ENCODE measurements around the gene NME4. TPM values are rescaled to one million over a fixed set of nuclear protein-coding genes. Genes with fewer than 3 reads are reported as not detected.
"Not testable (repeated sequence)": the region's sequence is repeated elsewhere in the genome, so short reads cannot be mapped to it uniquely, and the experiment has no call there.

NME4 gene
- total and polyA plus RNA-seq, 2 donors from 2014 or later: 56.6 to 100 TPM

DNA sequence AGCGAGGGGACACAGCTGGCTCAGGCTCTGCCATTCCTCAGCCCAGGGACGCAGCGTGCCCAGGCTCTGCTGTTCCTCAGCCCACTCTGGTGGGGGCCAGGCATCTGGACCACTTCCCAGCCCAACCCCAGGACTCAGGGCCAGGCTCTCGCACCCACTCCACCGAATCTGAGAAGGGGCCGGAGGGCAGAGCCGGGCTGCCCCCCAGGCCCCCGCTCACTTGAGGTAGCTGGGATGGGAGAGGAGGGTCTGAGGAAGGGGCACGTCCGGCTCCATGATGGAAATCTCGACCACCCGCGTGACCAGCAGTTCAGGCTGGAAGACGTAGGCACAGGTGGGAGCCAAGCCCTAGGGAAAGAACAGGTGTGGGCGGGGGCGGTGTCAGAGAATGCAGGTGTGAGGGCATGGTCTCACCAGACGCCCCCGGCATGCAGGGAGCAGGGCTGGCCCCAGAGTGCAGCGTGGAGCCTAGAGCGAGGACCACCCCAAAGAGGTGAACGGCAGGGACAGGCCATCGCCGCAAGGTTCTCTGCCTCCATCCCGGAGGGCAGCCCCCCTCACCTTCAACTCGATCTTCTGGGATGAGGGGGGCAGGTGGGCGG is 20.1 kb upstream of the NME4 start:
- TF ChIP-seq, protein P1, sequence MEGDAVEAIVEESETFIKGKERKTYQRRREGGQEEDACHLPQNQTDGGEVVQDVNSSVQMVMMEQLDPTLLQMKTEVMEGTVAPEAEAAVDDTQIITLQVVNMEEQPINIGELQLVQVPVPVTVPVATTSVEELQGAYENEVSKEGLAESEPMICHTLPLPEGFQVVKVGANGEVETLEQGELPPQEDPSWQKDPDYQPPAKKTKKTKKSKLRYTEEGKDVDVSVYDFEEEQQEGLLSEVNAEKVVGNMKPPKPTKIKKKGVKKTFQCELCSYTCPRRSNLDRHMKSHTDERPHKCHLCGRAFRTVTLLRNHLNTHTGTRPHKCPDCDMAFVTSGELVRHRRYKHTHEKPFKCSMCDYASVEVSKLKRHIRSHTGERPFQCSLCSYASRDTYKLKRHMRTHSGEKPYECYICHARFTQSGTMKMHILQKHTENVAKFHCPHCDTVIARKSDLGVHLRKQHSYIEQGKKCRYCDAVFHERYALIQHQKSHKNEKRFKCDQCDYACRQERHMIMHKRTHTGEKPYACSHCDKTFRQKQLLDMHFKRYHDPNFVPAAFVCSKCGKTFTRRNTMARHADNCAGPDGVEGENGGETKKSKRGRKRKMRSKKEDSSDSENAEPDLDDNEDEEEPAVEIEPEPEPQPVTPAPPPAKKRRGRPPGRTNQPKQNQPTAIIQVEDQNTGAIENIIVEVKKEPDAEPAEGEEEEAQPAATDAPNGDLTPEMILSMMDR (IDR thresholded peaks at IDR 0.05; ENCODE audit: borderline replicate concordance, extremely low read depth, insufficient read depth): no peak
- peaks cover 0 to 10% (median 3%) of the 10 kb centered on the region in 3 donors for H3K36me3 ChIP-seq (ENCODE audit: control insufficient read depth in 2 of 3, insufficient read depth in 3 of 3, low read length in 3 of 3)
- intact Hi-C loops (cut with DNase I): no loop called here

DNA sequence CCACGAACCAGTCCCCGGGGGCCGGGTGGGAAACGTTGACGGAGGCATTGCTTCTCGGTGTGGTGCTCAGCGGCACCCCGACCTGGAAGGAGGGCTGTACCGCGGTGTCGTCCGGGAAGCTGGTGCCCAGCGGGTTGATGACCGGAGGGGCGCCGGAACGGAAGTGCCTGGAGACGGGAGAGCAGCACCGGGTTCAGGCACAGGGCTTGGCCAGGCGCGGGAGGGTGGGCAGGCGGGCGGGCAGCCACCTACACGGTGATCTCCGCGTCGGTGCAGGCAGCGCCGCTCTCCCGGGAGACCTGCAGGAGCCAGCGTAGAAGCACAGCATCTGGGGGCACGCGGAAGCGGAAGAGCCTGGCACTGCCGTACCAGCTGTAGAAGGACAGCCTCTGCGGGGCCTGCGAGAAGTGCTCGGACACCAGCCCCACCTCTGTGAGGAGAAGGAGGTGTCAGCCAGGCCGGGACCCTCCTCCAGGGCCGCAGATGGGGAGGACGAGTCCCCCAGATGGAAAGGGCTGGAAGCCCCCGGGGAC is 19.5 kb upstream of the NME4 start:
- Histone ChIP-seq H3K4me3 (ENCODE audit: low read length in 3 of 3) (no peak overlapping the region), H3K36me3 (ENCODE audit: control insufficient read depth in 2 of 3, insufficient read depth in 3 of 3, low read length in 3 of 3) (peaks cover 0 to 8% (median 3%) of the 10 kb centered on the region in 3 donors), H3K9me3 (ENCODE audit: control insufficient read depth in 2 of 3, insufficient read depth in 1 of 3, low read length in 3 of 3) (no peaks in the 10 kb centered on the region), H3K4me1 (ENCODE audit: control insufficient read depth in 2 of 3, insufficient read depth in 2 of 3, low read depth in 1 of 3, low read length in 3 of 3) (peaks cover 0 to 20% (median 0%) of the 10 kb centered on the region in 3 donors), H3K27me3 (ENCODE audit: control insufficient read depth, insufficient read depth, low read length) (no peaks in the 10 kb centered on the region), H3K9ac (ENCODE audit: low read length in 3 of 3) (no peak overlapping the region), H3K27ac (ENCODE audit: low read depth in 2 of 2, low read length in 2 of 2) (no peak overlapping the region)
- FAIRE-seq (no peak), DNase-seq (peak in 1 of 5 donors; percentile 75)
- TF ChIP-seq, protein P1 (IDR thresholded peaks at IDR 0.05; ENCODE audit: borderline replicate concordance, extremely low read depth, insufficient read depth): no peak
- intact Hi-C loops (cut with DNase I): no loop called here

More for the DNA sequence above, 20.1 kb upstream of the NME4 start:
- Histone ChIP-seq H3K4me3 (ENCODE audit: low read length in 3 of 3) (no peak overlapping the region), H3K9ac (ENCODE audit: low read length in 3 of 3) (no peak overlapping the region), H3K4me1 (ENCODE audit: control insufficient read depth in 2 of 3, insufficient read depth in 2 of 3, low read depth in 1 of 3, low read length in 3 of 3) (peaks cover 0 to 20% (median 0%) of the 10 kb centered on the region in 3 donors), H3K9me3 (ENCODE audit: control insufficient read depth in 2 of 3, insufficient read depth in 1 of 3, low read length in 3 of 3) (no peaks in the 10 kb centered on the region), H3K27ac (ENCODE audit: low read depth in 2 of 2, low read length in 2 of 2) (no peak overlapping the region), H3K27me3 (ENCODE audit: control insufficient read depth, insufficient read depth, low read length) (no peaks in the 10 kb centered on the region)
- FAIRE-seq (no peak), DNase-seq (peak in 1 of 5 donors; percentile 75)

DNA sequence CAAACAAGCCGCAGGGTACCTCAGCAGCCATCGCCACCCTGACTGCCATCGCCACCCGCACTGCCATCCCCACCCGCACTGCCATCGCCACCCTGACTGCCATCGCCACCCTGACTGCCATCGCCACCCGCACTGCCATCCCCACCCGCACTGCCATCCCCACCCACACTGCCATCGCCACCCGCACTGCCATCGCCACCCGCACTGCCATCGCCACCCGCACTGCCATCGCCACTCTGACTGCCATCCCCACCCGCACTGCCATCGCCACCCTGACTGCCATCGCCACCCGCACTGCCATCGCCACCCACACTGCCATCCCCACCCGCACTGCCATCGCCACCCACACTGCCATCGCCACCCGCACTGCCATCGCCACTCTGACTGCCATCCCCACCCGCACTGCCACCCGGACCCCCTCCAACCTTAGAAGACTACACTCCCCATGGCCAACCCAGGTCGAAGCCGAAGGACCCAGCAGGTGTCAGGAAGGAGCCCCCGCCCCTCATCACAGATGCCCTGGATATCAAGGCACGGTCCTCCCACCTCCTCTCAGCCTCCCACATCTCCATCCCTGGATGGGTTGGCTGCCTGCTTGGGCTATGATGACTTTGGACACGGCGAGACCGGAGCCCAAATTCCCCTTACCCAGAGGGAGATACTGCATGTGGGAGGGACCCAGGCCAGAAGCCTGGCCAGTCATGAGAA is 18.7 kb upstream of the NME4 start:
- H3K4me3 ChIP-seq (ENCODE audit: low read length in 3 of 3); H3K9me3 ChIP-seq (ENCODE audit: control insufficient read depth in 2 of 3, insufficient read depth in 1 of 3, low read length in 3 of 3); FAIRE-seq; intact Hi-C loops (cut with DNase I); H3K9ac ChIP-seq (ENCODE audit: low read length in 3 of 3); DNase-seq; H3K27me3 ChIP-seq (ENCODE audit: control insufficient read depth, insufficient read depth, low read length); H3K36me3 ChIP-seq (ENCODE audit: control insufficient read depth in 2 of 3, insufficient read depth in 3 of 3, low read length in 3 of 3): not testable (repeated sequence)
- Histone ChIP-seq H3K27ac (ENCODE audit: low read depth in 2 of 2, low read length in 2 of 2) (peak overlapping the region; percentile 16 to 56), H3K4me1 (ENCODE audit: control insufficient read depth in 2 of 3, insufficient read depth in 2 of 3, low read depth in 1 of 3, low read length in 3 of 3) (peaks cover 0 to 22% (median 0%) of the 10 kb centered on the region in 3 donors)

DNA sequence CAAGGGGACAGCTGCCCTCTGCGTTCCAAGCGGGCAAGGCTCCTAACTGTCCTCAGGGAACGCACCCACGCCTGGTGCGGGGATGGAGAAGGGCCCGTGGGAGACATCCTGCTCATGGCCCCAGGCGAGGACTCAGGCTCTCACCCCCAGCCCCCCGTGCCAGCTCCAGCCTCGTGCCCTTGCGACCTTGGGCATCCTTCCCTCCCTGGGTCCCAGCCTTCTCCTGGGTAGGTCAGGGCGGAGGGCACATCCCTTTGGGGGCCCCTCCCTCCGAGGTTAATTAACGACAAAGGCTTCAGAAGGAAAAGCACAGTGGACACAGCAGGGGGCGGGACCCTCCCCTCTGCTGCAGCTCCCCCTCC is 18.2 kb upstream of the NME4 start:
- Histone ChIP-seq H3K4me1 (ENCODE audit: control insufficient read depth in 2 of 3, insufficient read depth in 2 of 3, low read depth in 1 of 3, low read length in 3 of 3) (peaks cover 0 to 27% (median 0%) of the 10 kb centered on the region in 3 donors), H3K27me3 (ENCODE audit: control insufficient read depth, insufficient read depth, low read length) (no peaks in the 10 kb centered on the region), H3K9me3 (ENCODE audit: control insufficient read depth in 2 of 3, insufficient read depth in 1 of 3, low read length in 3 of 3) (no peaks in the 10 kb centered on the region), H3K9ac (ENCODE audit: low read length in 3 of 3) (peak overlapping the region in 1 of 3 donors; percentile 40), H3K4me3 (ENCODE audit: low read length in 3 of 3) (no peak overlapping the region), H3K27ac (ENCODE audit: low read depth in 2 of 2, low read length in 2 of 2) (peak overlapping the region; percentile 16 to 56), H3K36me3 (ENCODE audit: control insufficient read depth in 2 of 3, insufficient read depth in 3 of 3, low read length in 3 of 3) (peaks cover 0 to 6% (median 3%) of the 10 kb centered on the region in 3 donors)
- intact Hi-C loops (cut with DNase I): no loop called here
- FAIRE-seq (no peak), DNase-seq (peak in 1 of 5 donors; percentile 76)
- TF ChIP-seq, protein P1 (IDR thresholded peaks at IDR 0.05; ENCODE audit: borderline replicate concordance, extremely low read depth, insufficient read depth): no peak

Data from kidney (tissue), 14 donors.